Activated T-cell treated with anti-CD3 and anti-CD28 coated beads, Interleukin-2, amount 50 U/mL, for 24 hours (primary cell): ENCODE data around the gene CAPN11.
A peak's percentile ranks its signal among the peaks of the same experiment; 100 is the strongest.

Experiments used
- DNase-seq: peaks from one replicate; pipeline ENCODE4 v3.0.0-alpha.2; 2020
- H3K27ac Mint-ChIP-seq: 2 replicates; pipeline ENCODE4 v1.8.0; 2020; ENCODE audit warnings: mild to moderate bottlenecking, mixed read lengths
- H3K27me3 Mint-ChIP-seq: 2 replicates; pipeline ENCODE4 v1.8.0; 2020; ENCODE audit warnings: mixed read lengths
- H3K36me3 Mint-ChIP-seq: 2 replicates; pipeline ENCODE4 v1.8.0; 2020; ENCODE audit warnings: low read depth, mixed read lengths
- H3K4me1 Mint-ChIP-seq: 2 replicates; pipeline ENCODE4 v1.8.0; 2020; ENCODE audit warnings: low read depth, mixed read lengths
- H3K4me3 Mint-ChIP-seq: 2 replicates; pipeline ENCODE4 v1.8.0; 2020; ENCODE audit warnings: mild to moderate bottlenecking, moderate library complexity, mixed read lengths
- H3K9me3 Mint-ChIP-seq: 2 replicates; pipeline ENCODE4 v1.8.0; 2020; ENCODE audit warnings: mixed read lengths

The CAPN11 gene

GRCh38 chr6:44161997-44162338 is 3.3 kb downstream of the CAPN11 start:
- Mint-ChIP-seq H3K4me3 (no peak overlapping the region), H3K27ac (peak overlapping the region; percentile 82), H3K9me3 (no peaks in the 10 kb centered on the region), H3K27me3 (peaks cover 9% of the 10 kb centered on the region), H3K36me3 (no peaks in the 10 kb centered on the region), H3K4me1 (peaks cover 16% of the 10 kb centered on the region)
- DNase-seq = no peak

GRCh38 chr6:44162876-44163625 is 4.4 kb downstream of the CAPN11 start:
- Mint-ChIP-seq H3K27me3 (peaks cover 9% of the 10 kb centered on the region), H3K9me3 (no peaks in the 10 kb centered on the region), H3K4me1 (peaks cover 16% of the 10 kb centered on the region), H3K27ac (no peak overlapping the region), H3K4me3 (no peak overlapping the region), H3K36me3 (no peaks in the 10 kb centered on the region)
- DNase-seq = no peak

- H3K27ac Mint-ChIP-seq = no peak overlapping the region
- H3K9me3 Mint-ChIP-seq = no peaks in the 10 kb centered on the region
- H3K36me3 Mint-ChIP-seq = no peaks in the 10 kb centered on the region
- no peak overlapping the region for H3K4me3 Mint-ChIP-seq
- no peak for DNase-seq
- peaks cover 12% of the 10 kb centered on the region for H3K4me1 Mint-ChIP-seq
- peaks cover 22% of the 10 kb centered on the region for H3K27me3 Mint-ChIP-seq
Measured at GRCh38 chr6:44166116-44166515, 7.5 kb downstream of the CAPN11 start.

- Mint-ChIP-seq H3K4me1 (peaks cover 6% of the 10 kb centered on the region), H3K27ac (no peak overlapping the region), H3K27me3 (peaks cover 25% of the 10 kb centered on the region), H3K4me3 (no peak overlapping the region), H3K9me3 (no peaks in the 10 kb centered on the region), H3K36me3 (no peaks in the 10 kb centered on the region)
- DNase-seq = no peak
Measured at GRCh38 chr6:44166591-44167184, 8.1 kb downstream of the CAPN11 start.

GRCh38 chr6:44167567-44167966 is 8.9 kb downstream of the CAPN11 start:
- H3K27ac Mint-ChIP-seq = no peak overlapping the region
- peaks cover 23% of the 10 kb centered on the region for H3K27me3 Mint-ChIP-seq
- H3K9me3 Mint-ChIP-seq = no peaks in the 10 kb centered on the region
- no peak overlapping the region for H3K4me3 Mint-ChIP-seq
- no peaks in the 10 kb centered on the region for H3K36me3 Mint-ChIP-seq
- peaks cover 8% of the 10 kb centered on the region for H3K4me1 Mint-ChIP-seq
- DNase-seq = no peak

- DNase-seq = no peak
- Mint-ChIP-seq H3K9me3 (no peaks in the 10 kb centered on the region), H3K4me1 (peaks cover 12% of the 10 kb centered on the region), H3K4me3 (no peak overlapping the region), H3K27me3 (peaks cover 17% of the 10 kb centered on the region), H3K27ac (no peak overlapping the region), H3K36me3 (no peaks in the 10 kb centered on the region)
Measured at GRCh38 chr6:44169154-44169553, 10.5 kb downstream of the CAPN11 start.

- DNase-seq = no peak
- peaks cover 19% of the 10 kb centered on the region for H3K27me3 Mint-ChIP-seq
- peaks cover 12% of the 10 kb centered on the region for H3K4me1 Mint-ChIP-seq
- H3K27ac Mint-ChIP-seq = no peak overlapping the region
- H3K4me3 Mint-ChIP-seq = no peak overlapping the region
- H3K9me3 Mint-ChIP-seq = no peaks in the 10 kb centered on the region
- no peaks in the 10 kb centered on the region for H3K36me3 Mint-ChIP-seq
Measured at GRCh38 chr6:44169886-44170570, 11.4 kb downstream of the CAPN11 start.

GRCh38 chr6:44171899-44172546 is 13.4 kb downstream of the CAPN11 start:
- Mint-ChIP-seq H3K27me3 (peaks cover 26% of the 10 kb centered on the region), H3K4me1 (peaks cover 17% of the 10 kb centered on the region), H3K36me3 (no peaks in the 10 kb centered on the region), H3K27ac (no peak overlapping the region), H3K9me3 (no peaks in the 10 kb centered on the region), H3K4me3 (no peak overlapping the region)
- DNase-seq = no peak

- Mint-ChIP-seq H3K4me3 (no peak overlapping the region), H3K27ac (no peak overlapping the region), H3K36me3 (no peaks in the 10 kb centered on the region), H3K9me3 (no peaks in the 10 kb centered on the region), H3K4me1 (peaks cover 21% of the 10 kb centered on the region), H3K27me3 (peaks cover 26% of the 10 kb centered on the region)
- peak; percentile 83 for DNase-seq
Measured at GRCh38 chr6:44172731-44173500, 14.3 kb downstream of the CAPN11 start.

GRCh38 chr6:44176130-44176761 is 17.6 kb downstream of the CAPN11 start:
- peaks cover 11% of the 10 kb centered on the region for H3K27me3 Mint-ChIP-seq
- no peak overlapping the region for H3K4me3 Mint-ChIP-seq
- DNase-seq = no peak
- peaks cover 21% of the 10 kb centered on the region for H3K4me1 Mint-ChIP-seq
- H3K9me3 Mint-ChIP-seq = no peaks in the 10 kb centered on the region
- H3K36me3 Mint-ChIP-seq = no peaks in the 10 kb centered on the region
- H3K27ac Mint-ChIP-seq = peak overlapping the region; percentile 2

- Mint-ChIP-seq H3K27ac (peak overlapping the region; percentile 2), H3K9me3 (no peaks in the 10 kb centered on the region), H3K4me3 (peak overlapping the region; percentile 2), H3K27me3 (peaks cover 9% of the 10 kb centered on the region), H3K36me3 (no peaks in the 10 kb centered on the region), H3K4me1 (peaks cover 20% of the 10 kb centered on the region)
- DNase-seq = no peak
Measured at GRCh38 chr6:44176762-44177509, 18.3 kb downstream of the CAPN11 start.

- H3K36me3 Mint-ChIP-seq = no peaks in the 10 kb centered on the region
- no peak overlapping the region for H3K4me3 Mint-ChIP-seq
- peaks cover 9% of the 10 kb centered on the region for H3K27me3 Mint-ChIP-seq
- H3K27ac Mint-ChIP-seq = no peak overlapping the region
- no peaks in the 10 kb centered on the region for H3K9me3 Mint-ChIP-seq
- no peak for DNase-seq
- peaks cover 13% of the 10 kb centered on the region for H3K4me1 Mint-ChIP-seq
Measured at GRCh38 chr6:44177691-44178423, 19.2 kb downstream of the CAPN11 start.
